Activated CD8-positive, alpha-beta T cell treated with anti-CD3 and anti-CD28 coated beads for 36 hours (primary cell): ENCODE data around the gene DDX21. TPM values are rescaled to one million over a fixed set of nuclear protein-coding genes. Genes with fewer than 3 reads are reported as not detected.
"Not testable (repeated sequence)": the region's sequence is repeated elsewhere in the genome, so short reads cannot be mapped to it uniquely, and the experiment has no call there.

Experiments used
- ATAC-seq: fragments of 200-7000 bp; cut with Tn5 transposase; one replicate; pipeline ENCODE4 v1.10.0; 2021; ENCODE audit warnings: mild to moderate bottlenecking, moderate library complexity
- CTCF ChIA-PET: fragments of 350-600 bp; sonication (Branson Sonifier 250); formaldehyde crosslinking; loops from one replicate; lab custom pipeline; 2021; ENCODE audit warnings: antibody characterized with exemption; lab: Charles Lee
- POLR2A ChIA-PET: fragments of 350-600 bp; sonication (Branson Sonifier 250); formaldehyde crosslinking; loops from one replicate; lab custom pipeline; 2021; ENCODE audit warnings: antibody characterized with exemption; lab: Charles Lee
- DNase-seq: peaks from one replicate; pipeline ENCODE4 v3.0.0-alpha.2; 2020
- H3K27ac Mint-ChIP-seq: one replicate; pipeline ENCODE4 v1.8.0; 2021; ENCODE audit warnings: mild to moderate bottlenecking, mixed read lengths
- H3K27me3 Mint-ChIP-seq: one replicate; pipeline ENCODE4 v1.8.0; 2021; ENCODE audit warnings: mixed read lengths
- H3K36me3 Mint-ChIP-seq: one replicate; pipeline ENCODE4 v1.8.0; 2021; ENCODE audit warnings: low read depth, mixed read lengths
- H3K4me1 Mint-ChIP-seq: one replicate; pipeline ENCODE4 v1.8.0; 2021; ENCODE audit warnings: low read depth, mixed read lengths
- H3K4me3 Mint-ChIP-seq: one replicate; pipeline ENCODE4 v1.8.0; 2021; ENCODE audit warnings: mild to moderate bottlenecking, moderate library complexity, mixed read lengths
- H3K9me3 Mint-ChIP-seq: one replicate; pipeline ENCODE4 v1.8.0; 2021; ENCODE audit warnings: mixed read lengths
- intact Hi-C: fragments of 100-400 bp; cut with micrococcal nuclease; formaldehyde crosslinking; loops from one replicate; pipeline ENCODE4 v1.10.0; 2022
- total RNA-seq, 2 experiments: library from RNA; stranded (reverse); gene quantifications; one replicate each; pipeline ENCODE4 v1.2.3, GENCODE V29; 2021
- TF ChIP-seq, protein P1 (sequence below): fragments of 200-600 bp; IDR thresholded peaks from one replicate; pipeline ENCODE4 v1.8.0; 2022; ENCODE audit warnings: antibody characterized with exemption, mild to moderate bottlenecking

The DDX21 gene
- total RNA-seq = 100 to 1,000 TPM; 192 to 194 TPM

DNA sequence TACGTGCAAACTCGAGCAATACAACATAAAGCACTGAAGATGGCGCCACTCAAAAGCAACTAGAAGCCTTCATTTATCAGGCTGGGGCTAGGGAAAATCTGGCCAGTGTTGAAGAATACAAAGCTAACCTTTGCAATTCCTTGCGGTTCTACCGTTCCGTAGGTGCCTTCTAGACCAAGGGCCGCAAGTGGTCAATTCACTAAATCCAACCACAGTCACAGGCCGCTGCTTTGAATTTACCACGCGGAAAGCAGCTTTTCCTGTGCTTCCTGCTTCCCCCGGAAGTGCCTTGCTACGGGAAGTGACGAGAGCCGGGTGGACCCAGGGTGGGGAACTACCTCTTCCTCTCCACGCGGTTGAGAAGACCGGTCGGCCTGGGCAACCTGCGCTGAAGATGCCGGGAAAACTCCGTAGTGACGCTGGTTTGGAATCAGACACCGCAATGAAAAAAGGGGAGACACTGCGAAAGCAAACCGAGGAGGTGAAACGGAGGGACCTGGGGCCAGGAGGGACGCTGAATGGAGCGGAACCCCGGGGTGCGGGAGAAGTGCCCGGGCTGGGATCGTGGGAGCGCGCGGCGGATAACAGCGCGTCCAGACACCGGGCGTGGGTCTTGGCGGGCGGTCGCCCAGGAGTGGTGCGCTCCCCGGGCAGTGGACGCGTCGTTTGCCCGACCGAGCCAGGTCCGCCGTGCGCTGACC lies at the start of gene DDX21:
Gene DDX21 (plus strand): TSS at position 339 of the 701 bp plus-strand sequence. CDS start 56 bp downstream, at position 395.
- POLR2A ChIA-PET = interaction anchor here (0.6 to 7.6 kb wide), 30 partner anchors 8 to 624 kb away, joined by 3 to 105 read pairs (median 5); partner anchors contain the start of genes CCAR1, DDX50, HNRNPH3 and KIFBP
- no peaks in the 10 kb centered on the region for H3K9me3 Mint-ChIP-seq
- peaks cover 38% of the 10 kb centered on the region for H3K4me1 Mint-ChIP-seq
- intact Hi-C loops = loop anchor here (5.0 kb wide), 1 partner anchor 54 kb away; the partner anchor contains the start of gene DDX50
- peak; percentile 93 for DNase-seq
- H3K27me3 Mint-ChIP-seq = no peaks in the 10 kb centered on the region
- ATAC-seq = peak; percentile 88
- CTCF ChIA-PET = interaction anchor here (0.6 to 3.6 kb wide), 12 partner anchors 12 to 138 kb away, joined by 3 to 14 read pairs (median 4); no protein-coding TSS in a partner anchor
- peak within 1 kb of the TSS; percentile 99 for H3K4me3 Mint-ChIP-seq
- peak within 1 kb of the TSS; percentile 100 for H3K27ac Mint-ChIP-seq
- peaks cover 62% of the 10 kb centered on the region for H3K36me3 Mint-ChIP-seq
- TF ChIP-seq, protein P1, sequence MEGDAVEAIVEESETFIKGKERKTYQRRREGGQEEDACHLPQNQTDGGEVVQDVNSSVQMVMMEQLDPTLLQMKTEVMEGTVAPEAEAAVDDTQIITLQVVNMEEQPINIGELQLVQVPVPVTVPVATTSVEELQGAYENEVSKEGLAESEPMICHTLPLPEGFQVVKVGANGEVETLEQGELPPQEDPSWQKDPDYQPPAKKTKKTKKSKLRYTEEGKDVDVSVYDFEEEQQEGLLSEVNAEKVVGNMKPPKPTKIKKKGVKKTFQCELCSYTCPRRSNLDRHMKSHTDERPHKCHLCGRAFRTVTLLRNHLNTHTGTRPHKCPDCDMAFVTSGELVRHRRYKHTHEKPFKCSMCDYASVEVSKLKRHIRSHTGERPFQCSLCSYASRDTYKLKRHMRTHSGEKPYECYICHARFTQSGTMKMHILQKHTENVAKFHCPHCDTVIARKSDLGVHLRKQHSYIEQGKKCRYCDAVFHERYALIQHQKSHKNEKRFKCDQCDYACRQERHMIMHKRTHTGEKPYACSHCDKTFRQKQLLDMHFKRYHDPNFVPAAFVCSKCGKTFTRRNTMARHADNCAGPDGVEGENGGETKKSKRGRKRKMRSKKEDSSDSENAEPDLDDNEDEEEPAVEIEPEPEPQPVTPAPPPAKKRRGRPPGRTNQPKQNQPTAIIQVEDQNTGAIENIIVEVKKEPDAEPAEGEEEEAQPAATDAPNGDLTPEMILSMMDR = peak; percentile 80

DNA sequence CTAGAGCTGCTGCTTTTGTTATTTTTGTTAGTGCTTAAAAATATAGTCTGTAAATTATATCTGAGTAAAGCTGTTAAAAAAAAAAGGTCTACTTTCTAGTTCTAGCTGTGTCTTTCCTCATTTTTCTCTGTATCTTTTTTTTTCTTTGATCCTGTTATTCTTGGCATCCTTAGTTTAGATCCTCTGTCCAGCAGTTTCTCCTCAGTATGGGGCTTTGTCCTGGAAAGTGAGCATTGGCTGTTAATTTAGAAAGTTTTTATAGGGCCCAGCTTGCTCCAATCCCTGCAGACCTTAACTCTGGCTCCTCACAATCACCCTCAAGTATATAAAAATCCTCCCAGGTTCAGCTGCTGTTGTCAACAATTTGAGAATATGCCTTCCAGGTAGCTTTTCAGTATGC lies 31.4 kb upstream of the DDX21 start:
- TF ChIP-seq, protein P1 = no peak

DNA sequence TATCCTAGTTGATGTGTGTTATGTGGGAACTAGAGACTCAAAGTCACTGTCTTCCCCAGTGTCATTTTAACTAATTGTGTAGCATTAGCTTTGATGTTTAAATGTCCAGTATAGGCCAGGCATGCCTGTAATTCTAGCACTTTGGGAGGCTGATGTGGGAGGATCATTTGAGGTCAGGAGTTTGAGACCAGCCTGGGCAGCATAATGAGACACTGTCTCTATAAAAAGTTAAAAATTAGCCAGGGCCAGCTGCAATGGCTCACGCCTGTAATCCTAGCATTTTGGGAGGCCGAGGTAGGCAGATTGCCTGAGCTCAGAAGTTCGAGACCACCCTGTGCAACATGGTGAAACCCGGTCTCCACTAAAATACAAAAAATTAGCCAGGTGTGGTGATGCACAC lies 30.5 kb upstream of the DDX21 start:
- no peak for DNase-seq
- Mint-ChIP-seq H3K27me3 (no peaks in the 10 kb centered on the region), H3K4me1 (peaks cover 9% of the 10 kb centered on the region), H3K36me3 (peaks cover 33% of the 10 kb centered on the region), H3K9me3 (no peaks in the 10 kb centered on the region), H3K4me3 (no peak overlapping the region), H3K27ac (peak overlapping the region; percentile 25)
- CTCF ChIA-PET = no interaction called here
- no peak for ATAC-seq
- TF ChIP-seq, protein P1 = no peak
- intact Hi-C loops = no loop called here
- POLR2A ChIA-PET = interaction anchor here (1.7 kb wide), 1 partner anchor 11 kb away, joined by 5 read pairs; no protein-coding TSS in a partner anchor

More for the DNA sequence above, 31.4 kb upstream of the DDX21 start:
- ChIA-PET POLR2A (interaction anchor here (1.7 kb wide), 1 partner anchor 10 kb away, joined by 5 read pairs; no protein-coding TSS in a partner anchor), CTCF (interaction anchor here (1.2 kb wide), 1 partner anchor 27 kb away, joined by 3 read pairs; no protein-coding TSS in a partner anchor)
- DNase-seq (no peak), ATAC-seq (no peak)
- Mint-ChIP-seq H3K36me3 (peaks cover 35% of the 10 kb centered on the region), H3K27ac (peak overlapping the region; percentile 71), H3K9me3 (no peaks in the 10 kb centered on the region), H3K27me3 (no peaks in the 10 kb centered on the region), H3K4me1 (peaks cover 9% of the 10 kb centered on the region), H3K4me3 (no peak overlapping the region)
- intact Hi-C loops = no loop called here

DNA sequence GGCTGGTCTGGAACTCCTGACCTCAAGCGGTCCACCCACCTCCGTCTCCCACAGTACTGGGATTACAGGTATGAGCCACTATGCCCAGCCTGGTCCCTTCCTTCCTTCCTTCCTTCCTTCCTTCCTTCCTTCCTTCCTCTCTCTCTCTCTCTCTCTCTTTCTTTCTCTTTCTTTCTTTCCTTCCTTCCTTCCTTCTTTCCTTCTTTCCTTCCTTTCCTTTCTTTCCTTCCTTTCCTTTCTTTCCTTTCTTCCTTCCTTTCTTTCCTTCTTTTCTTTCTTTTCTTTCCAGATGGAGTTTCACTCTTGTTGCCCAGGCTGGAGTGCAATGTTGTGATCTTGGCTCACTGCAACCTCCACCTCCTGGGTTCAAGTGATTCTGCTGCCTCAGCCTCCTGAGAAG lies 26.8 kb upstream of the DDX21 start:
- H3K36me3 Mint-ChIP-seq = peaks cover 39% of the 10 kb centered on the region
- CTCF ChIA-PET, H3K4me1 Mint-ChIP-seq, H3K4me3 Mint-ChIP-seq, H3K27me3 Mint-ChIP-seq, H3K27ac Mint-ChIP-seq, DNase-seq, ATAC-seq, H3K9me3 Mint-ChIP-seq, intact Hi-C loops, POLR2A ChIA-PET: not testable (repeated sequence)

DNA sequence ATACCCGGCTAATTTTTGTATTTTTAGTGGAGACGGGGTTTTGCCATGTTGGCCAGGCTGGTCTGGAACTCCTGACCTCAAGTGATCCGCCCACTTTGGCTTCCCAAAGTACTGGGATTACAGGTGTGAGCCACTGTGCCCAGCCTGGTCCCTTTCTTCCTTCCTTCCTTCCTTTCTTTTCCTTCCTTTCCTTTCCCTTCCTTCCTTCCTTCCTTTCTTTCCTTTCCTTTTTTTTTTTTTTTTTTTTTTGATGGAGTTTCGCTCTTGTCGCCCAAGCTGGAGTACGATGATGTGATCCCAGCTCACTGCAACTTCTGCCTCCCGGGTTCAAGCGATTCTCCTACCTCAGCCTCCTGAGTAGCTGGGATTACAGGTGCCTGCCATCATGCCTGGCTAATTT lies 26.1 kb upstream of the DDX21 start:
- H3K4me3 Mint-ChIP-seq, H3K27ac Mint-ChIP-seq, ATAC-seq, CTCF ChIA-PET, H3K27me3 Mint-ChIP-seq, H3K4me1 Mint-ChIP-seq, POLR2A ChIA-PET, H3K9me3 Mint-ChIP-seq, intact Hi-C loops, DNase-seq: not testable (repeated sequence)
- peaks cover 35% of the 10 kb centered on the region for H3K36me3 Mint-ChIP-seq

DNA sequence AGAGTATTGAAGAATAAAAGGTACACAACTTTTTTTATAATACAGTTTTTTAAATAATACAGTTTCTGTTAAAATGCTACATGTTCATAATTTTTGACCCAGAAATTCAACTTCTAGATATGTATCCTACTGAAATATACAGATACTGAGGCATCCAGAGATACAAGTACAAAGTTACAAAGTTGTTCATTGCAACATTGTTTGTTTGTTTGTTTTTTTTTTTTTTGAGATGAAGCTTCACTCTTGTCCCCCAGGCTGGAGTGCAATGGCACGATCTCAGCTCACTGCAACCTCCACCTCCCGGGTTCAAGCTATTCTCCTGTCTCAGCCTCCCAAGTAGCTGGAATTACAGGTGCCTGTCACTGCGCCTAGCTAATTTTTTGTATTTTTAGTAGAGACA lies 23.1 kb upstream of the DDX21 start:
- intact Hi-C loops, H3K27me3 Mint-ChIP-seq, H3K4me3 Mint-ChIP-seq, H3K27ac Mint-ChIP-seq, H3K9me3 Mint-ChIP-seq, ATAC-seq, DNase-seq, H3K4me1 Mint-ChIP-seq: not testable (repeated sequence)
- peaks cover 41% of the 10 kb centered on the region for H3K36me3 Mint-ChIP-seq
- ChIA-PET CTCF (interaction anchor here (1.5 to 1.8 kb wide), 2 partner anchors 23 to 50 kb away, joined by 3 to 6 read pairs; partner anchors contain the start of gene DDX21), POLR2A (interaction anchor here (2.5 kb wide), 1 partner anchor 24 kb away, joined by 8 read pairs; the partner anchor contains the start of gene DDX21)
